Measurements from ENCODE around the gene NTN1. TPM values are rescaled to one million over a fixed set of nuclear protein-coding genes. Genes with fewer than 3 reads are reported as not detected.

Gene NTN1
- total and polyA plus RNA-seq, 9 donors: 0.28 to 12.5 (median 1.8) TPM

GRCh38 chr17:9240659-9241370 lies 219.5 kb downstream of the NTN1 start:
- Histone ChIP-seq H3K9me3 (no peaks in the 10 kb centered on the region), H3K36me3 (no peaks in the 10 kb centered on the region), H3K4me1 (ENCODE audit: insufficient read depth) (peaks cover 12% of the 10 kb centered on the region), H3K27me3 (no peaks in the 10 kb centered on the region), H3K4me3 (peak overlapping the region; percentile 64), H3K27ac (peak overlapping the region; percentile 92 to 97)
- intact Hi-C loops (cut with DNase I): no loop called here
- TF ChIP-seq POLR2A (IDR thresholded peaks at IDR 0.05) (peak; percentile 7), EP300 (IDR thresholded peaks at IDR 0.05) (no peak), CTCF (IDR thresholded peaks at IDR 0.05) (no peak)
- DNase-seq: peak; percentile 68 to 84 (median 77)
- 27 to 51% (median 47%) methylated on average over 12 to 17 of the region's 17 CpGs for WGBS, 3 donors

DNA sequence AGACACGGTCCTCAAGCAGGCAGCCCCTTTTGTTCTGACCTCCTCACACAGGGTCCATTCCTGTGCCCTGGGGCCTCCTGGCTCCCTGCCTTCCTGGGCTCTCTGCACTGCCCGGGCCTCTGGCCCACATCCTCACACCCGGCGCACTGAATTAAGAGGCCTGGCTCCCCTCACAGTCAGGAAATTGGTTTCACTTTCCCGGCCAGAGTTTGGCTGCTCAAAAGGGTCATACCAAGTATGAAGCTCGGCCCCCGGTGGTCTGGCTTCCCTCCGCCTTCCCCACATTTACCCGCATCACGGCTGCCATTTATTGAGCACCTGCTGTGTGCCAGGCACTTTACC lies 220.0 kb downstream of the NTN1 start:
- Histone ChIP-seq H3K36me3 (no peaks in the 10 kb centered on the region), H3K27ac (peak overlapping the region; percentile 92 to 97), H3K9me3 (no peaks in the 10 kb centered on the region), H3K4me3 (no peak overlapping the region), H3K4me1 (ENCODE audit: insufficient read depth) (peaks cover 12% of the 10 kb centered on the region), H3K27me3 (no peaks in the 10 kb centered on the region)
- WGBS, 3 donors: 22 to 28% (median 28%) methylated on average over 10 of the region's 10 CpGs
- peak; percentile 55 to 79 (median 68) for DNase-seq
- intact Hi-C loops (cut with DNase I): no loop called here
- TF ChIP-seq POLR2A (IDR thresholded peaks at IDR 0.05) (no peak), EP300 (IDR thresholded peaks at IDR 0.05) (no peak), CTCF (IDR thresholded peaks at IDR 0.05) (no peak)

DNA sequence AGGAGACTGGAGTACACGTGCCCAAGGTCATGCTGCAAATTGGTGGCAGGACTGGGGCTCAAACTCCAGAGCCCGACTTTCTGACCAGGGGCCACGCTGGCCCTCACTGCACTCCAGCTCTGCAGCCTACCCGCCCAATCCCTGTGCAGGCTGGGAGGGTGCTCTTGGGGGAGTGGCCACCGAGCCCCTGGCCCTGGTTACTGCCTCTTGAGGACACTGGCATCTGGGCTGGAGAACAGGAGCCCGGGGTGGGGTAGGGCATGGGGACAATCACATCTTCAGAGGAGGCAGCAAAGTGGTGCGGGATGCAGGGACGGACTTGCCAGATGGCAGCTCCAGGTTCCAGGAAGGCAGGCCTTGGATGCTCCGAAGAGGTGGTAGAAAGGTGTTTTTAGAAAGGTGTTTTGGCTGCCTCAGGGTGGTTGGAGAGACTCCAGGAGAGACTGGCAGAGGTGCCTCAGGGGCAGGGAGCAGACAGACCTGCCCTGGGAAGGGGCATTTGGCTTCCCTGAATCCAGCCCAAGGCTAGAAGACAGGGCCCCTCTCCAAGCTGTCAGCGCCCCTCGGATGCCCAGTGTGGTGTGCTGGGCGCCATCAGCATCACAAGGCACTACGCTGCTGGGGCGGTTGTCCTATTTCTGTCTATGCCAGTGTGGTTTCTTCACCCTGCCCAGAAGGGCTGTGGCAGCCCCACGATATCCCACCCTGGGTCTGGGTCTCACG lies 220.6 kb downstream of the NTN1 start:
- no peak overlapping the region for H3K4me3 ChIP-seq
- no peak for TF ChIP-seq POLR2A (IDR thresholded peaks at IDR 0.05)
- TF ChIP-seq EP300 (IDR thresholded peaks at IDR 0.05): no peak
- TF ChIP-seq CTCF (IDR thresholded peaks at IDR 0.05): no peak
- 85 to 95% (median 91%) methylated on average over 15 to 16 of the region's 16 CpGs for WGBS, 3 donors
- no peaks in the 10 kb centered on the region for H3K27me3 ChIP-seq
- intact Hi-C loops (cut with DNase I): no loop called here
- H3K27ac ChIP-seq: peak overlapping the region in 1 of 2 donors; percentile 92
- no peaks in the 10 kb centered on the region for H3K9me3 ChIP-seq
- DNase-seq: peak in 1 of 5 donors; percentile 44
- peaks cover 12% of the 10 kb centered on the region for H3K4me1 ChIP-seq (ENCODE audit: insufficient read depth)
- no peaks in the 10 kb centered on the region for H3K36me3 ChIP-seq

DNA sequence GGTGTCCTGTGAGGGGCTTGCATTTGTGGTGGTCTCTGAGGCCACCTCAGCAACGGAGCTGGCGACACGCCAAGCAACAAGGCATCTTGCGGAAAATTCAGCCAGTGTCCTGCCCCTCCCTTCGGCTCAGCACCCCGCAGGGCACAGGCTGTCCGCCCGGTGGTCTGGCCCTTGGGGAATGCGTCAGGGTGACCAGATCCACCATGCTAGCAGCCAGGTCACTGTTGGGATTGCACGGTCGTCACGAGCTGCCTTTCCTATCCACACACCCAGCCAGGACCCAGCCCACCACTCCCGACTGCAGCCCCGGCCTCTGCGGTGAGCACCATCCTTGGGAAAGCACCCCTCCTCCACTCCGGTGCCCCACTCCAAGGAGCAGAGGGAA lies 221.2 kb downstream of the NTN1 start:
- peak; percentile 23 to 66 (median 48) for DNase-seq
- 55 to 78% (median 76%) methylated on average over 16 of the region's 16 CpGs for WGBS, 3 donors

More for the DNA sequence above, 221.2 kb downstream of the NTN1 start:
- Histone ChIP-seq H3K27ac (peak overlapping the region in 1 of 2 donors; percentile 18), H3K9me3 (no peaks in the 10 kb centered on the region), H3K4me1 (ENCODE audit: insufficient read depth) (peaks cover 12% of the 10 kb centered on the region), H3K27me3 (no peaks in the 10 kb centered on the region), H3K4me3 (no peak overlapping the region), H3K36me3 (no peaks in the 10 kb centered on the region)
- TF ChIP-seq EP300 (IDR thresholded peaks at IDR 0.05): no peak
- no peak for TF ChIP-seq CTCF (IDR thresholded peaks at IDR 0.05)
- TF ChIP-seq POLR2A (IDR thresholded peaks at IDR 0.05): no peak
- intact Hi-C loops (cut with DNase I): no loop called here

Data from ovary (tissue), 9 donors.